Measurements from ENCODE around the gene GNB2. TPM values are rescaled to one million over a fixed set of nuclear protein-coding genes. Genes with fewer than 3 reads are reported as not detected.

Gene GNB2
- 245 and 295 TPM in 2 replicates for total RNA-seq

DNA sequence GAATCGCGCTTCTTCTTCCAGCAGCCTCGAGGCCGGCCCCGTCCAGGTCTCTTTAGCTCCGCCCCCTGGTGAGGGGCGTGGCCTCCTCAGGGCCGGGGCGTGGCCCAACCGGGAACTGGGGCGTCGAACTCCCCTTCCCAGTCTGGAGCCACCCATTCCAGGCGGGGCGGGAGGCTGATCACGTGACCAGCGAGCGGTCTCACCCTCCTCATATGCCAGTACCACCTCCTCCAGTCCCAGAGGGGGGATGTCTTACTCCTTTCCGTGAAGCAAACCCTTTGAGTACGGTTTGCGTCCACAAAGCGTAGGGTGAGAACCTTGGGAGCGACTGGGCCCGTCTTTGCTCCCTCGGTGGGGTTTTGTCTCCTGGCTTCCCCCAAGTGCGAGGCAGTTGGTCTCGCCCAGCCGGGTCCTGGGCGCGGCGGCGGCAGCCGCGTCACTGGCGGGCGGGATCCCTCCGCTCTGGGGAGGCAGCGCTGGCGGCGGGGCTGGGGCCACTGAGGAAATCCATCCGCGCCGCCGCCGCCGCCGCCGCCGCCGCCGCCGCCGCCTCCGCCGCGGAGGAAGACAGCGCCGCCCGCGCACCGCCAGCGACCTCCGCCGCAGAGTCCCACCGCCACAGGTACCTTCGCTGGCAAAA is at the start of gene GNB2:
GNB2 (plus strand) TSS at position 439 of the 640 bp plus-strand sequence. CDS start 2,526 bp downstream, outside the sequence.
- TF ChIP-seq, protein P1, sequence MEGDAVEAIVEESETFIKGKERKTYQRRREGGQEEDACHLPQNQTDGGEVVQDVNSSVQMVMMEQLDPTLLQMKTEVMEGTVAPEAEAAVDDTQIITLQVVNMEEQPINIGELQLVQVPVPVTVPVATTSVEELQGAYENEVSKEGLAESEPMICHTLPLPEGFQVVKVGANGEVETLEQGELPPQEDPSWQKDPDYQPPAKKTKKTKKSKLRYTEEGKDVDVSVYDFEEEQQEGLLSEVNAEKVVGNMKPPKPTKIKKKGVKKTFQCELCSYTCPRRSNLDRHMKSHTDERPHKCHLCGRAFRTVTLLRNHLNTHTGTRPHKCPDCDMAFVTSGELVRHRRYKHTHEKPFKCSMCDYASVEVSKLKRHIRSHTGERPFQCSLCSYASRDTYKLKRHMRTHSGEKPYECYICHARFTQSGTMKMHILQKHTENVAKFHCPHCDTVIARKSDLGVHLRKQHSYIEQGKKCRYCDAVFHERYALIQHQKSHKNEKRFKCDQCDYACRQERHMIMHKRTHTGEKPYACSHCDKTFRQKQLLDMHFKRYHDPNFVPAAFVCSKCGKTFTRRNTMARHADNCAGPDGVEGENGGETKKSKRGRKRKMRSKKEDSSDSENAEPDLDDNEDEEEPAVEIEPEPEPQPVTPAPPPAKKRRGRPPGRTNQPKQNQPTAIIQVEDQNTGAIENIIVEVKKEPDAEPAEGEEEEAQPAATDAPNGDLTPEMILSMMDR (conservative IDR thresholded peaks at IDR 0.05; ENCODE audit: low read depth, low read length): no peak
- peak; percentile 88 for DNase-seq (ENCODE audit: low read depth)
- peak within 1 kb of the TSS; percentile 96 for H3K4me3 ChIP-seq (ENCODE audit: low read depth, low read length)

DNA sequence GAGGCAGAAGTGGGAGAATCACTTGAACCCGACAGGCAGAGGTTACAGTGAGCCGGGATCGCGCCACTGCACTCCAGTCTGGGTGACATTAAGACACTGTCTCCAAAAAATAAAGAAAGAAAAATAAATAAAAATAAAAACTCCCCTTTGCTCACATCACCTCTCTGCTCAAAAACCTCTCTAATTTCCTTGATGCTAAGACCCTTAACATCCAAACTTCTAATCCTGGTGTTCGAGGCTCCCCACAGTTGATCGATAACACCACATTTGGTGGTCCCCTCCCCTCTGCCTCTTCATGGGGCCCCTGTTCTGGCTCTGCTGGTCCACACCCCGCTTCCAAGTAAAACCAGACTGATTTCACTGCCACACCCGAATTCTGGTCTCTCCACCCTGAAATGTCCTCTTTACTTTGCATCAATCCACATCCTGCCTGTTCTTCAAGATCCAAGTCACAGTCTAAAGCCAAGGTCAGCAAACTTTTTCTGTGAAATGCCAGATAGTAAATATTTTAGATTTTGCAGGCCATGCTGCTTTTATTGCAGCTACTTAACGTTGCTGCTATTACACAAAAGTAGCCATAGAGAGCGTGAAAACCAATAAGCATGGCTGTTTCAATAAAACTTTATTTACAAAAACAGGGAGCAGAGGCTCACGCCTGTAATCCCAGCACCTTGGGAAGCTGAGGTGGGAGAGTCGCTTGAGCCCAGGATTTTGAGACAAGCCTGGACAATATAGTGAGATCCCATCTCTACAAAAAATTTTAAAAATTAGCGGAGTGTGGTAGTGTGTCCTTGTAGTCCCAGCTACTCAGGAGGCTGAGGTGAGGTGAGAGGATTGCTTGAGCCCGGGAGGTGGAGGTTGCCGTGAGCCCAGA is 49.4 kb upstream of the GNB2 start:
- H3K4me3 ChIP-seq (ENCODE audit: low read depth, low read length): no peak overlapping the region
- TF ChIP-seq, protein P1 (conservative IDR thresholded peaks at IDR 0.05; ENCODE audit: low read depth, low read length): no peak
- DNase-seq (ENCODE audit: low read depth): no peak

DNA sequence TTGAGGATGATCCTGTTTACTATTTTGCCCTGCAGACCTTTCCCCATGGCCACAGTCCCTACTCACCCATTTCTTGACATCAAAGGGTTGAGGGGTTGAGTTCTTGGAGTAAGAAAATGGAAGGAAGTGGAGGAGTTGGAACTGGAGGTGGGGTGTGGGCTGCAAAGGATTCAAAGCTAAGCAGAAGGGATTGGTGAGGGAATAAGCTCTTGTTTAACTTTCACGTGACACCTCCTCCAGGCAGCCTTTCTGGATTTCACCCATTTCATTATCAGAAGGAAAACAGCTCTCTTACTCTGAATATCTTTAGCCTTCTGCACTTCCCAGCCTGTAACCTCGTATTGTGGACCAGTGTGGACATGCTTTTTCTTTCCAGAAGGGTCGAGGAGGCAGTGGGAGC is 47.5 kb upstream of the GNB2 start:
- H3K4me3 ChIP-seq (ENCODE audit: low read depth, low read length): no peak overlapping the region
- TF ChIP-seq, protein P1 (conservative IDR thresholded peaks at IDR 0.05; ENCODE audit: low read depth, low read length): no peak
- DNase-seq (ENCODE audit: low read depth): no peak

DNA sequence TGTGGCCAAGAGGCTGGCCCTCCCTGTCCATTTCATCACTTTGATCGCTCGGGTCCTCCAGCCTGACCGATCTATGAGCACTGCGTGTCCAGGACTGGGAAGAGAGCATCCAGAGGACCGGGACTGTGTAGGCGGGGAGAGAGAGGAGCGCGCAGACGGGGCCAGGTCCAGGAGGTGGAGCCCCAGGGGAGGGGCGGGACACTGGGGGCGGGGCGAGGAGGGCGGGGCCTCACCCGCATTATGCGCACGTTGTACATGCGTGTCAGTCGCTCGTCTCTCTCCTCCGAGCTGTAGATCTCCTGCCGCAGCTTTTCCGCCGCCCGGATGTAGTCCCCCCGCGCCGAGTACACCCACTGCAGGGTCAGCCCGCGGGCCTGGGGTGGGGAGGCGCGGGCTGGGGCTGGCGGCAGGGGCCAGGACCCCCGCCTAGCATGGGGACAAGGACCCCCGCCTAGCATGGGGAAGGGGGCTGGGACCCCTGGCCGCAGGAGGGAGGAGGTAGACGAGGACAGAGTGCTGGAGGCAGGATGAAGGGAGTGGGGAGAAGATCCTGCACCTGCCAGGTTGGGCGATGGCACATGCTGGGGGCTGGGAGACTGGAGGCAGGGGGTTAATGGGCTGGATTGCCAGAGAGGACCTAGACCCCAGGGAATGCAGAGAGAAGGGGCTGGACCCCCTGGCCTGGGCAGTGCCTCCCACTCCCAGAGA is 46.9 kb upstream of the GNB2 start:
- H3K4me3 ChIP-seq (ENCODE audit: low read depth, low read length): peak overlapping the region; percentile 37
- TF ChIP-seq, protein P1 (conservative IDR thresholded peaks at IDR 0.05; ENCODE audit: low read depth, low read length): no peak
- no peak for DNase-seq (ENCODE audit: low read depth)

DNA sequence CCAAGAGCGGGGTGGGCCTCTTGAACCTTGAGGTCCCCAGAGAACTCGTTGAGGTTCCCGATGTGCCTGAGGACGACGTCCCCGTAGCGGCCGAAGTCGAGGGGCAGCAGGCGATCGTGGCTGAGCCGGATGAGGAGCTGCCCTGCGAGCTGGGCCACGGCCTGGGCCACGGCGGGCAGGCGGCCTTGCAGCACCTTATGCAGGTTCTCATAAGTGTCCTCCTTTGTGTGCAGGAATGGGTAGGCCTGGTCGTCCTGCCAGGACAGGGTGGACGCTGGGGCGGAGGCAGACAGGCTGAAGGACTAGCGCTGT is 46.3 kb upstream of the GNB2 start:
- no peak overlapping the region for H3K4me3 ChIP-seq (ENCODE audit: low read depth, low read length)
- TF ChIP-seq, protein P1 (conservative IDR thresholded peaks at IDR 0.05; ENCODE audit: low read depth, low read length): no peak
- DNase-seq (ENCODE audit: low read depth): no peak

DNA sequence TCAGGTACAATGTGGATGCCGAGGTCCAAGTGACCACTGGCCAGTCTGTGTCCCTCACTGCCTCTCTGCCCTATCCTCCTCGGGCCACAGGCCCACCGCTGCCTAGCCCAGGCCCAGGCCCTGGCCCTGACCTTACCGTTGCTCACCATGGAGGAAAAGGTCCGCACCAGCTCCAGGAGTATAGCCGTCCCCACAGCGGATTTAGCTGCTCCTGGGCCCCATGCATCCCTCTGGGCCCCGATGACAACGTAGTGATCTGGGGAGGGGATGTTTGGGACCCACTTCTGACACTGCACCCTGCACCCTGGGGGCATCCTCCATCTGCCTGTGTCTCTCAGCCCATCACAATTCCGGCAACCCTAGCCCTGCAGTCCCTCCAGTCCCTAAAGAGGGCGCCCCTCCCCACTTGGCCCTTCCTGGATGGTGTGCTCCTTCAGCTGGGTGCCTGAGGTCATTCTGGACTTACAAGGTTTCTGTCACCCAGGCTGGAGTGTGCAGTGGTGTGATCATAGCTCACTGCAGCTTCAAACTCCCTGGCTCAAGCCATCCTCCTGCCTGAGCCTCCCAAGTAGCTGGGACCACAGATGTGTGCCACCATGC is 44.3 kb upstream of the GNB2 start:
- DNase-seq (ENCODE audit: low read depth): no peak
- TF ChIP-seq, protein P1 (conservative IDR thresholded peaks at IDR 0.05; ENCODE audit: low read depth, low read length): peak; percentile 45

More for the DNA sequence above, 44.3 kb upstream of the GNB2 start:
- no peak overlapping the region for H3K4me3 ChIP-seq (ENCODE audit: low read depth, low read length)

All from epithelial cell of proximal tubule (primary cell).